ENCODE data around the gene FCGR3B.
"Not testable (repeated sequence)": the region's sequence is repeated elsewhere in the genome, so short reads cannot be mapped to it uniquely, and the experiment has no call there.

Gene FCGR3B

DNA sequence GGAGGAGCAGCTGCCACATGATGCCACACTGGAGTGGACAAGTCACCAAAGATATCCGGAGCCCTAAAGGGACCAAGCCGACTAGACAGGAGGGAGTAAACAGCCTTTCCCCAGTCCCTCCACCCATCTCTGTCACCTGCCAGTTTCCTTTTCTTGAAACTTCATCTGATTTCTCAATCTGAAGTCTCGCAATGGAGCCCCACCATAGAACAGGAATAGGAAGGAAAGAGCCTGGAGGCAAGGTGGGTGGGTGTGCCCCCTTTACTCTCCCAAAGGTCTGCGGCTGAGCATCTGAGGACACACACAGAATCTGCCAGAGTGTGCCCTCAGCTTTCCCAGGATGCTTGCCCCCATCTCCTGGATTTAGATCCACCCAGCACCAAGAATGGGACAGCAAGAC, at the start of gene FCGR3B:
Gene FCGR3B, minus strand, starts transcription at position 101 of the 400 bp plus-strand sequence. Its CDS starts 82 bp downstream, at position 19.
- no peak for DNase-seq

DNA sequence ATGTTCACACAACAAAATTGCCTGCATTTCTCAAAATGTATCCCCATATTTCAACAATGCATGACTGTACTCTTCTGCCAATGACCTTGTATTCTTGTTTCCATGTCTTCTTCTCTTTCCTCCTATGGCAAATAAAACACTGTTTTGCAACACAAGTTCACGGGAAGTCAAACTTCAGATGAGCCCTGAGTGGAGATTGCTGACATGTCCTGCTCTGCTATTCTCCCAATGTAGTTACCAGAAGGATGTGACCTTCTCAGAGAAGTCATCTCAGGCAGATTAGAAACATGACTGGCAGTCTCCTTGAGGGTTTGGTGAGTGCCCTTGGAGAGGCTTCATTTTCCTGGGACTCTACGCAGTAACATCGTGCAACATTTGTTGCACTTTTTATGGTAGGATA, 47.5 kb upstream of the FCGR3B start:
- DNase-seq: no peak

DNA sequence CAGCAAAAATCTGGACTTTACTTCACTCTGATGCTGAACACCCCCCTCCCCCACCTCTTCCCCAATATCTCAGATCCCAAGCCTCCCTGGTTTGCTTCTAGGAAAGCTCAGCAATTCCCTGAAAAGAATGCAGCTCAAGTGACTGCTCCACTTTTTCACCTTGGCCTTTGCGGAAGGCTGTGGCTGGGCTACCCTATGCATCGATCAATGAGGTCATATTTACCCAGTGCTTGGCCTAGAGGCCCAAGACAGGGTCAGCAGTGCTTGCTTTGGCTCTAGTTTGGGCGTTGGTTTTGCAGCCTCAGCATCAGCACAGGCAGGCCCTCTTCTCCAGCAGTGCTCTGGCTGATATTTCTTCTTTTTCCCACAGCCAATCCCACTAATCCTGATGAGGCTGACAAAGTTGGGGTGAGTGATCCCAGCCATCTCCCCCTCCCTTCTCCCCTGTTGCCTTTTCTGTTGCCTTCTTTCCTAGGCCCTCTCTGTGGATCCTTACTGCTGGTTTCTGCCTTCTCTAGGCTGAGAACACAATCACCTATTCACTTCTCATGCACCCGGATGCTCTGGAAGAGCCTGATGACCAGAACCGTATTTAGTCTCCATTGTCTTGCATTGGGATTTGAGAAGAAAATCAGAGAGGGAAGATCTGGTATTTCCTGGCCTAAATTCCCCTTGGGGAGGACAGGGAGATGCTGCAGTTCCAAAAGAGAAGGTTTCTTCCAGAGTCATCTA, 46.1 kb upstream of the FCGR3B start:
- DNase-seq: no peak

DNA sequence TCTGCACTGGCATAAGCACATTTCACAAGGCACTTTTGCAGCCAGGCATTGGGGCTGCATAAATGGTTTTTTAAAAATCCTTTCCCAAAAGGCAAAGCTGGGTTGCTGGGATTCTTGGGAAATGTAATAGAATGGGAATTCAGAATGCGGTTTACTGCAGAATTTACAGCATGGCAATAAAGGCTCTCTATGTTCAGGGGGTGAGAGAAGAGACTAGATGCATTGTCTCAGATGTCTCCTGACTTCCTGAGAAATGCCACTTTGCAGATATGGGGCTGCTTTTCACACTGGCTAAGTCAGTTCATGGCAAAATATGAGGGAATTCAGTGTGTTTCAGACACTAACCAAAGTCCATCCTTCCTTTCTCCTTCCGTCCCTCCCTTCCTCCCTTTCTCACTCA, 45.5 kb upstream of the FCGR3B start:
- DNase-seq: no peak

DNA sequence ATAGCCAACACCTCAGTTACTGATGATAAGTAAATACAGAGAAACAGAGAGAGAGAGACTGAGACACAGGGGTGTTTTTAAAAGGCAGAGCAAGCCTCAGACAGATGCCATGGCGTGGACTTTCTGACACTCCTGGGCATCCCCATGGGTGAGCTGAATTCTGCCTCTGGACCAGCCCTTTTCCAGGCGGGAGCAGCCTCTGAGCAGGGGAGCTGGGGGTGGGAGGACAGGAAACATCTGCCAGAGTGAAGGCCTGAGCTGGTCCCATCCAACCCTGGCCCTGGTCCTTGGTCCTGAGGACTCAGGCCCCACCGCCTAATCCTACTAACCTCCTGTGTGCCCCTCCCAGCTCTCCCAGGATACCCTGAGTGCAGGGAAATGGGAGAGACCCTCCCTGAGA, 43.9 kb upstream of the FCGR3B start:
- not testable (repeated sequence) for DNase-seq

DNA sequence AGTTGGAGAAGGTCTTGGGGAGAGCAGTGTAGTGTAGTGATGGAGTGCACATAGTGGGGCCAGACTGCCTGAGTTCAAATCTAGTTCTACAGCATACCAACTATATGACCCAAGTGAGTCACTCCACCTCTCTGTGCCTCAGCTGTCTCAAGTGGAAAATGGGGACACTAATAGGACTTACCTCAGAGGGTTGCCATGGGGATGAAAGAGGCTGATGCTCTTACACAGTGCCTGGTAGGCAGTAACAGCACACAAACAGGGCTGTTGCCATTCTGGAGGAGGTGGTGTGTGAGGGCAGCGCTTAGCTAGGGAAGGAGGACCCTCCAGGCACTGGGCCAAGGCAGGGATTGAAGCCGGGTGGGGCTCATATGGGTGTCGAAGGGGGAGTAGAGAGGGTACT, 43.5 kb upstream of the FCGR3B start:
- not testable (repeated sequence) for DNase-seq

DNA sequence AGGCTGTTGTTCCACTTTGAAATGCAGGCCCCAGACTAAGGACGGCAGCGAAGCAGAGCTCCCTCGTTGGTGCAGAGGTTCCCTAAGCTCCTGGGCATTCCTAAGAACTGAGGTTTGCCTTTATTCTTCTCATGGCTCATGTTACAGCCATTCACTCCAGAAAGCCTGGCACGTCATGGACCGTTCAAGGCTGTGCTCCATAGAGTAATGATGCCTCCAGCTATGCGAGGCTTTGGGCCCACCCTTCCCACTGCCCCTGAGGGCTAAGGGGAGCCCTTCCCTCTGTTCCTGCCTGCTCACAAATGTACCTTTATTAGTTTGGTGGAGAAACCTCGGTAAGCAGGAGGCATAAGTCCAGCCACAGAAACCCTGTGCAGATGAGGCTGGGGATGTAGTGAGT, 42.5 kb upstream of the FCGR3B start:
- not testable (repeated sequence) for DNase-seq

DNA sequence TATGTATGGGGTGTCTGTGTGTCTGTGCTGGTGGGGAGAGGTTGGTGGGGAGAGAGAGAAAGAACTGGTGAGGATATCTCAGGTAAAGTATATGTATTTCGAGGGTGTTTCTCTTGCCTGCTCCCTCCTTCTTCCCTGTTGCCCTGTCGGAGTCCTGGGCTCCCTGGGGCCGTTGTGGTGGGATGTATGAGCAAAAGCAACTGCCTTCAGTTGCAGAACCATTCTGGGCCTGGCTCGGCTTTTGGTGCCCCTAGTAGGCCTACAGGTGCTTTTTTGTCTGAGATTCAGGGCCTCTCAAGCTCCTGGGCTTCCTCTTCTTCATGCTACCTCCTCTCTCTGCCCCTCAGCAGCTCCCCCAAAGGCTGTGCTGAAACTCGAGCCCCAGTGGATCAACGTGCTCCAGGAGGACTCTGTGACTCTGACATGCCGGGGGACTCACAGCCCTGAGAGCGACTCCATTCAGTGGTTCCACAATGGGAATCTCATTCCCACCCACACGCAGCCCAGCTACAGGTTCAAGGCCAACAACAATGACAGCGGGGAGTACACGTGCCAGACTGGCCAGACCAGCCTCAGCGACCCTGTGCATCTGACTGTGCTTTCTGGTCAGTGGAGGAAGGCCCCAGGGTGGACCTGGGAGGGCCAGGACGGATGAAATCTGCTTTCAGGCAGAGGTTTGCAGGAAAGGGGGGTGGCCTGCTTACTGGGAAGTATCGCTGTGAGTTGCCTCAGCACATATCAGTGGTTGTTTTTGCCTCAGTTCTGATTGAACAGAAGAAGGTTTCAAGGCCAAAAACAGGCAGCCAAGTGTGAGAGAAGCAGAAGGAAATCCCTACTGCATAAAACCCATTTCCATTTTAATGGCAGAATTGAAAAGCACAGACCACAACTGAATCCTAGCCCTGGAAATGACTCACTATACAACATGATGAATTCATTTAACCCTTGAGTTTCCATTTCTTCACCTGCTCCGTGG, 40.4 kb upstream of the FCGR3B start:
- not testable (repeated sequence) for DNase-seq

DNA sequence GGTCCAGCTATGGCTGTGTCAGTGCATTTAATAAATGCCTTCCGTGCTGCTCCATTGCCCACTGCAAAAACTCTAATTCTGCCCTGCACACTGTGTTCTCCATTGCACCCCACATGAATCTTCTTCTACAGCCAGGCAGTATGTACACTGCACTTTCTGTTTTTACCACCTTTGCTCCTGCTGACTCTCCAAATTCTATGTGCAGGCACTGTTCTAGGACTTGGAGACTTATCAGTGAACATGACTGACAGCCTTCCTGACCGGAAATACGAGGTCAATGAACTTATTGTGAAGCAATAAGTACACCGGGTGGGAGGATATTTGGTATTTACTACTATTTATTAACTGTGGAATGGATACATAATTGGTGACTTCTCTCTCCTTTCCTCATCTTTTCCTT, 33.7 kb upstream of the FCGR3B start:
- not testable (repeated sequence) for DNase-seq

DNA sequence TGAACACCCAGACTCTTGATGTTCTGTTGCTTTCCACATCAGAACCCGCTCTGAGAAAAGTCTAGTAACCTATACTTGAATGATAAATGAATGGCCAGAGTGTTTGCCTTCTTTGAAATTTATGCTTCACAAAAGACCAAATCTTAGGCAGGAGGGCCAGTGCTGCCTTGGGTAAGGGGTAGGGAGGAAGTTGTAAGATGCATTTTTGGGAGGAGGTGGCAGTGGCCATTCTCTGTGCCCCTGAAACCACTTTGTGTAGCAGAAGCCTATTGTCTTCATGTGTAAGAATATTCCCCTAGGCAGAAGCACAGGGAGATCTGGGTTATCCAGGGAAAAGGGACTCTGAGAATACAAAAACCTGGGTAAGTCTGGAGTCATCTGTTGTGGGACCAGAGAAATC, 32.6 kb upstream of the FCGR3B start:
- not testable (repeated sequence) for DNase-seq

DNA sequence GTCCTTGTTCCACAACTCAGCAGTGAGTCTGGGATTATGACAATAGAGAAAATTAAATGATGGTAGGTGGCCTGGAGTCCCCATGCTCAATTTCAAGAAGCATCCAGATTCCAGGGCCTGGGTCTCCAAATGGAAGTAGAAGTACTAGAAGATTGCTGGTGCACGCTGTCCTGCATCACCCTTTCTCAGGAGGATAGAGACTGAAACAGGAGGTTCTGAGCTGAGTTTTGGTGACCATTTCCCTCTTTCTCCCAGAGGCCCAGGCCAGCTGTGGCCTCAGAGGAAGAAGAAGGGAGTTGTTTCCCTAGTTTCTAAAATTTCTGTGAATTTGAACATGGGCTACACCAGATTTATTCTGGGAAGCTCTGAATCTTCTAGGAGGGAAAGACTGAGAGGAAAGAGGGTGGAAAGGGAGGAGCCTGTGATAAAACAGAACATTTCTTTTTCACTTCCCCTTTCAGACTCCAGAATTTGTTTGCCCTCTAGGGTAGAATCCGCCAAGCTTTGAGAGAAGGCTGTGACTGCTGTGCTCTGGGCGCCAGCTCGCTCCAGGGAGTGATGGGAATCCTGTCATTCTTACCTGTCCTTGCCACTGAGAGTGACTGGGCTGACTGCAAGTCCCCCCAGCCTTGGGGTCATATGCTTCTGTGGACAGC, 31.8 kb upstream of the FCGR3B start, which contains the start of gene FCGR2B:
Gene FCGR2B, plus strand, starts transcription at position 460 of the 656 bp plus-strand sequence. Its CDS starts 99 bp downstream, at position 559.
- DNase-seq: not testable (repeated sequence)

DNA sequence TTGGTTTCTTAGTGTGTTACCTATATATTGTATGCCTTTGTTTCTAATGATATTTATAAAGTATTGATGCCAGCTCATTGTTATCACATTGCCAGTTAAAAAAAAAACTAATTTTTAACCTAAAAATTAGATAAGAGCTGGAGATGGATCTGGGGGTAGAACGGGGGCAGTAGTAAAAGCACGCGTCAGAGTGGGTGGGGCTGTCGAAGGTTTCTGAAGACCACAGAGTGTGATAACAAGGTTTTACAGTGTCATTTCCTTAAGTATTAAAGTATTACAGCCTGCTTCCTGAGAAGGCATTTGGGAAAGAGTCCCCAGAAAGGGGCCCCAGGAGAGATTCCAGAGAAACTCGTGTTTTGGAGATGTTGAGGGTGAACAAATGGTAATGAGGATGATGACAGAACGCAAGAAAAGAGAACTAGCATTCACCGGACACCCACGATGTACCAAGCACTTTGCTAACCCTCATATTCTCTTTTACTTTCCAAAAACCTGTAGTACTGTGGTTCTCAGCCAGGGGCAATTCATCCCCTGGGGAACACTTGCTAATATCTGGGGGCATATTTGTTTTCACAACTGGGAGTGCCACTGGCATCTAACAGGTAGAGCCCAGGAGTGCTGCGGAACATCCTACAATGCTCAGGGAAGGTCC, 30.8 kb upstream of the FCGR3B start:
- not testable (repeated sequence) for DNase-seq

DNA sequence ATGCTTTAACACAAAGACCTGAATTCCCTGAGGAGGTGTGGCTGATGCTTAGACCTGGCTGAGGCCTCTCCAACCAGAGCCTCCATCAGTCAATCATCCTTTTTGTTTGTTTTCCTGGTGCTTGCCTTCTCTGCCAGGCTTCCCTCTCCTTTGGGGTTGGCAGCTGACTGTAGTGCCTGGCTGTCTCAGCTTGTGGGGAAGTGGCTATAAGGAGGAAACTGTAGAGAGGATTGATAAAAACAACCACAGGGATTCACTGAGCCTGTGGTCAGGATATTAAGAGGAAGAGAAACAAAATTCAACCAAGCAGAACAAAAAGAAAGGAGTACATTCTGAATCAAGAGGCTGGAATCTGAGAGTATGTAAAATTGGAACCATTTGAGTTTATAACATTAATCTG, 27.5 kb upstream of the FCGR3B start:
- DNase-seq: not testable (repeated sequence)

DNA sequence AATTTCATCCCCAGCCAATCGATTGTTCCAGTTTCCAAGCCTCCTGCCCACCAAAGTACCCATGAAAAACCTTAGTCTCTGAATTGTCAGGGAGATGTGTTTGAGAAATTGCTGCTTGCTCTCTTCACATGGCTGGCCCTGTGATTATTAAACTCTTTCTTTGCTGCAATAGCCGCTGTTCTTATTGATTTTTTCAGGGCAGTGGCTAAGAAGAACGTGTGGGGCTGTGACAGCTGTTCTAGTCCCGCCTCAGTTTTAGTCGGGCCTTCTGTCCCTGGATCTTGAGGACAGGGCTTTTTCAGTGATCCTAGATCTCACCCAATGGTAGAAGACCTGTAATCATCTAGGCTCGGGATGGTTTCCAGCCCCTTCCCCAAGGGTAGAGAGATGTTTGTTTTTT, 23.0 kb upstream of the FCGR3B start:
- not testable (repeated sequence) for DNase-seq

DNA sequence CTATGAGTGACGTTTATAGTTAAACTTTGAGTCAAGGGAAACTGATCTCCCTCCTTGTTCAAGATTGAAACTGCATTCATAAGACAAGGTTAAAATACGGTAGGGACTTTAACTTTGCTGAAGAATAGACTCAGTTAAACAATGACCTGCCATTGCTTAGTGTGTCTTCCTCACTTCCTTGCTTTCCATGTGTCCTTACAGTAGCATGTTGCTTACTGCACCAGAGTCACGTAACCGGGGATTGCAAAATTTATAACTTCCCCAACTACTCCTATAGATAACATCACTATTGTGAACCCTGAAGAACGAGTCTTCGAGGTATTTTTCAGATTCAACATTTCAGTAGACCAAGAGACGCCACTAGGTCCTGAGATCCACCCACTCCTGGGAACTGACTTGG, 22.6 kb upstream of the FCGR3B start:
- DNase-seq: not testable (repeated sequence)

DNA sequence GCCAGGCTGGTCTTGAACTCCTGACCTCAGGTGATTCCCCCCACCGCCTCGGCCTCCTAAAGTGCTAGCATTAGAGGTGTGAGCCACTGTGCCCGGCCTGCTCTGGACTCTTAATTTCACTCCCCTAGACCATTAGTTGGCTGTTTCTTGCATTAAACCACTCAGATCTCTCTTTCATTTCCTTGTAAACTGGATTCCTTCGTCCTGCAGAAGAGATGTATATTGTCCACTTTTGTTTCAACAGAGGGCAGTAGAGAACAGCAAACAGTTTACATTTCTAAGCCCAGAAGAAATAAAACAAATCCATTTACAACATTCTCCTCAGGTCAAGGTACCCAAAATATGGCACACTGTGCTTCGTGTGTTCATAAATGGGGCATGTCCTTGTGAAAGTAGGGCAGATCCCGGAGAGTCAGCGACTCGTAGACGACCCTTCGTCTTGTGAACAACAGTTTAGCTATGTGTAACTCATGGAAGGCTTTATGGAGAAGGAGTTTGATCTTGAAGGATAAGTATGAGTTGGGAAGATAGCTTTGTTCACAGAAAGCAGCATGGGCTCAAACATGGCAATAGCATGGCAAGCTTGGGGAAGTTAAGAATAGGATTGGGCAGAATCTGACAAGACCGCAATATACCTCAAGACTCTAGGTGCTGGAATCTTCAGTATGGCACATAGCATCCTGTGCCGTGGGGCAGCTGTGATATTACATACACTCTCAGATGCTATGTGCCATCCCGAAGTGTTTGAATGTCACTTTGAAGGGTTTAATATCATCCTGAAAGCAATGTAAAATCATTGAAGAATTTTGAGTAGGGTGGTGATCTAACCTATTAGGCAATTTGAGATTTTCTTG, 16.8 kb upstream of the FCGR3B start:
- DNase-seq: not testable (repeated sequence)

DNA sequence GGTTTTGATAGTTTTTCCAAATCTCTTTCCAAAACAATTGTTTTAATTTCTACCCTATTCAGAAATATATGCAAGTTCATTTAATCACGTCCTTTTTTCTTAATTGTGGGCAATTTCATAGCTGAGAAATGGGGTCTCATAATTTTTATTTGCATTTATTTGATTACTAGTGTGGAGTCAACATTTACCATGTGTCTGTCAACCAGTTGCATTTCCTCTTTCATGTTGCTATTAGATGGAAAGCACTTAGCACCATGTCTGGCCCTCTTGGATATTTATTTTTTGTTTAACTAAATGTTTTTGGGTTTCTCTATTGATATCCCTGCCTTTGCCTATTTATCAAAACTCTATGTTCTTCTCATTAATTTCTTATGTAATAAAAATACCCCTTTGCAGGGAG, 13.9 kb upstream of the FCGR3B start:
- not testable (repeated sequence) for DNase-seq

DNA sequence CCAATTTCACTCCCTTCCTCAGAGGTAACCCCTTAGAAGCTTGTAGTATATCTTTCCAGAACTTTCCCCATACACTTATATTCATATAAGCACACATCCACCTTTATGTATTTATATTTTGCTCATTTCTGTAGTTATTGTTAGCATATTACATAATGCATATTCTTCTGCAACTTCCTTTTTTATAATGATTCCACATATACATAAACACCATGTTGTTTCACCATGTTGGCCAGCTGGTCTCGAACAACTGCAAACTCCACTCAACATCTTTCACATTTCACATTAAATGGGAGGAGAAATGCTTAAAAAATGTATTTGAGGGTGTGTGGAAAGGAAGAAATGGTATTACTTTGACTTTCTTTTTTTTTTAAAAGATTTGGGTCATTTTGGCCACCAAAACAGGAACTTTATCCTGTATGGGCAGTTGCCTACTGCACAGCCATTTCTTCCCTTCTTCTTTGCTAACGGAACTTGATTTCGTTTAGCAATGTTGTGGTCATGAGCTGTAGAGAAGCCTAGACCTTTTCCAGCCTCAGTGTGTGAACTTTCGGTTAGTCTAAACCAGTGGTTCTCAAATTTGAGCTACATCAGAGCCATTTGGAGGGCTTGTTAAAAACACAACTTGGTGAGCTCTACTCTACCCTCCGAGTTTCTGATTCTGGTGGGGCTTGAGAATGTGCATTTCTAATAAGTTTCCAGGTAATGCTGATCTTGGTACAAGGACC, 12.7 kb upstream of the FCGR3B start:
- DNase-seq: not testable (repeated sequence)

DNA sequence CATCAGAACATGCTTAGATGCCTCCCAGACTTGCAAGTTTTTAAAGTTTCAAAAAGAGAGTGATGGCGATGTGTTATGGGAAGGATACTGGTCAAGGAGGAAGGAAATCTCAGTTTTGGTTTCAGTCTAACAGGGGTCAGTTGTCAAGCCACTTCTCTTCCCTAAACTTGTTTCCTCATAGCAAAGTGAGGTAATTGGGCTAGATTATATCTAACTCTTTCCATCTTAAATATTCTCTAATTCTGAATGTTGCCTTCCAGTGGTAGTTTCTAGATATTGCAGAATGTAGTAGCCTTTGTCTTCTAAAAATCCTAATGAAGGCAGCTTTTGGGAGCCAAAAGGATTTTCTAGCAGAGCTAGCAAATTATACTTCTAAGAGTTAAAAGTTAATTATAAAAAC, 11.7 kb upstream of the FCGR3B start:
- DNase-seq: not testable (repeated sequence)

DNA sequence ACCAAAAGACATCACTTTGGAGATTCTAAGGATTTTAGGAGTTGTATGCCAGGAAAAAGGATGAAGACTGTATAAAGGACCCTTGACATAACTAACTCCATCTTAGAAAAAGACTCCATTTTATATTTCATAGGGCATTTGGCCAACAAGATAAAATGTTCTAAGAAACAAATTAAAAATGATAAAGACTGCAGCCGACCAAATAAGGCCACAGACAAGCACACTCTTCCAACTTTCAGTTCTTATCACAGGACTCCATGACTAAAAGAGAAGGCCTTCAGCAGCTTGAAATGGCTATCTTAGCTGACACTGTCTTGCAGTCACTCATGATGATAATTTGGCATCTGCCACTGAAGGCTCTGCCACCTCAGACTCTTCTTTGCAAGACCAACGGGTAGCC, 8.2 kb upstream of the FCGR3B start:
- not testable (repeated sequence) for DNase-seq

Measured in activated effector memory CD4-positive, alpha-beta T cell treated with Interleukin-2 at 50 U/mL for 16 hours (primary cell).